ENCODE results near the gene RCOR1.
A peak's percentile ranks its signal among the peaks of the same experiment; 100 is the strongest.
"Not testable (repeated sequence)": the region's sequence is repeated elsewhere in the genome, so short reads cannot be mapped to it uniquely, and the experiment has no call there.

The RCOR1 gene

GRCh38 chr14:102630881-102631280 lies 38.4 kb downstream of the RCOR1 start:
- Histone ChIP-seq H3K27ac (ENCODE audit: low read depth, low read length, poor library complexity, severe bottlenecking) (no peak overlapping the region), H3K36me3 (ENCODE audit: insufficient read depth, low read length) (peaks cover 3% of the 10 kb centered on the region; the same call in 1 of the 2 replicates), H3K9ac (ENCODE audit: low read length) (no peak overlapping the region), H3K9me3 (ENCODE audit: low read length) (no peaks in the 10 kb centered on the region), H3K79me2 (ENCODE audit: insufficient read depth, low read length) (peaks cover 14% of the 10 kb centered on the region; the same call in 1 of the 2 replicates), H4K20me1 (ENCODE audit: insufficient read depth, low read length) (no peaks in the 10 kb centered on the region), H3K4me2 (ENCODE audit: low read length) (no peak overlapping the region), H2AFZ (ENCODE audit: low read length) (no peak overlapping the region), H3K4me1 (ENCODE audit: insufficient read depth, low read length, severe bottlenecking) (no peaks in the 10 kb centered on the region), H3F3A (ENCODE audit: insufficient read depth, low read length) (no peaks in the 10 kb centered on the region), H3K27me3 (ENCODE audit: insufficient read depth, low read length) (no peaks in the 10 kb centered on the region), H3K4me3 (ENCODE audit: low read depth, low read length, poor library complexity, severe bottlenecking) (no peak overlapping the region), H3K9me2 (ENCODE audit: low read depth, low read length) (no peaks in the 10 kb centered on the region)
- TF ChIP-seq CTCF (IDR thresholded peaks at IDR 0.05; ENCODE audit: low read length) (no peak), EZH2 (IDR thresholded peaks at IDR 0.05; ENCODE audit: borderline replicate concordance, low read length) (no peak)

- Histone ChIP-seq H3K27ac (ENCODE audit: low read depth, low read length, poor library complexity, severe bottlenecking) (no peak overlapping the region), H3K79me2 (ENCODE audit: insufficient read depth, low read length) (peaks cover 12% of the 10 kb centered on the region; the same call in 1 of the 2 replicates), H3F3A (ENCODE audit: insufficient read depth, low read length) (no peaks in the 10 kb centered on the region), H3K4me2 (ENCODE audit: low read length) (no peak overlapping the region), H3K9me3 (ENCODE audit: low read length) (no peaks in the 10 kb centered on the region), H2AFZ (ENCODE audit: low read length) (no peak overlapping the region), H3K9me2 (ENCODE audit: low read depth, low read length) (no peaks in the 10 kb centered on the region), H4K20me1 (ENCODE audit: insufficient read depth, low read length) (no peaks in the 10 kb centered on the region), H3K4me3 (ENCODE audit: low read depth, low read length, poor library complexity, severe bottlenecking) (no peak overlapping the region), H3K27me3 (ENCODE audit: insufficient read depth, low read length) (no peaks in the 10 kb centered on the region), H3K4me1 (ENCODE audit: insufficient read depth, low read length, severe bottlenecking) (no peaks in the 10 kb centered on the region), H3K9ac (ENCODE audit: low read length) (no peak overlapping the region), H3K36me3 (ENCODE audit: insufficient read depth, low read length) (peaks cover 3% of the 10 kb centered on the region; the same call in 1 of the 2 replicates)
- TF ChIP-seq EZH2 (IDR thresholded peaks at IDR 0.05; ENCODE audit: borderline replicate concordance, low read length) (no peak), CTCF (IDR thresholded peaks at IDR 0.05; ENCODE audit: low read length) (no peak)
Observed at GRCh38 chr14:102633906-102634595, 41.6 kb downstream of the RCOR1 start.

- not testable (repeated sequence) for H3K36me3 ChIP-seq (ENCODE audit: insufficient read depth, low read length); H3F3A ChIP-seq (ENCODE audit: insufficient read depth, low read length); H3K9me3 ChIP-seq (ENCODE audit: low read length); H3K9ac ChIP-seq (ENCODE audit: low read length); H3K4me3 ChIP-seq (ENCODE audit: low read depth, low read length, poor library complexity, severe bottlenecking); H3K9me2 ChIP-seq (ENCODE audit: low read depth, low read length); H3K27me3 ChIP-seq (ENCODE audit: insufficient read depth, low read length); H4K20me1 ChIP-seq (ENCODE audit: insufficient read depth, low read length); H3K27ac ChIP-seq (ENCODE audit: low read depth, low read length, poor library complexity, severe bottlenecking); H3K4me2 ChIP-seq (ENCODE audit: low read length); H2AFZ ChIP-seq (ENCODE audit: low read length)
- H3K79me2 ChIP-seq (ENCODE audit: insufficient read depth, low read length), result peaks cover 10% of the 10 kb centered on the region
- H3K4me1 ChIP-seq (ENCODE audit: insufficient read depth, low read length, severe bottlenecking), result peaks cover 20% of the 10 kb centered on the region
Observed at GRCh38 chr14:102639611-102640010, 47.2 kb downstream of the RCOR1 start.

GRCh38 chr14:102644523-102644922 lies 52.1 kb downstream of the RCOR1 start:
- no peaks in the 10 kb centered on the region for H3K9me3 ChIP-seq (ENCODE audit: low read length)
- H2AFZ ChIP-seq (ENCODE audit: low read length), result no peak overlapping the region
- no peaks in the 10 kb centered on the region for H3K9me2 ChIP-seq (ENCODE audit: low read depth, low read length)
- H3K9ac ChIP-seq (ENCODE audit: low read length), result no peak overlapping the region
- H3F3A ChIP-seq (ENCODE audit: insufficient read depth, low read length), result no peaks in the 10 kb centered on the region
- peaks cover 48% of the 10 kb centered on the region for H3K4me1 ChIP-seq (ENCODE audit: insufficient read depth, low read length, severe bottlenecking)
- H3K27ac ChIP-seq (ENCODE audit: low read depth, low read length, poor library complexity, severe bottlenecking), result peak overlapping the region; percentile 83
- peaks cover 44% of the 10 kb centered on the region for H3K79me2 ChIP-seq (ENCODE audit: insufficient read depth, low read length)
- H3K4me3 ChIP-seq (ENCODE audit: low read depth, low read length, poor library complexity, severe bottlenecking), result no peak overlapping the region
- H4K20me1 ChIP-seq (ENCODE audit: insufficient read depth, low read length), result no peaks in the 10 kb centered on the region
- no peak overlapping the region; the same call in 1 of the 2 replicates for H3K4me2 ChIP-seq (ENCODE audit: low read length)
- H3K27me3 ChIP-seq (ENCODE audit: insufficient read depth, low read length), result no peaks in the 10 kb centered on the region
- H3K36me3 ChIP-seq (ENCODE audit: insufficient read depth, low read length), result no peaks in the 10 kb centered on the region
- TF ChIP-seq CTCF (IDR thresholded peaks at IDR 0.05; ENCODE audit: low read length) (no peak), EZH2 (IDR thresholded peaks at IDR 0.05; ENCODE audit: borderline replicate concordance, low read length) (no peak)

Data from OCI-LY1 (cell line).